Effector CD4-positive, alpha-beta T cell (primary cell): ENCODE results near the gene DENND1B.
"Not testable (repeated sequence)": the region's sequence is repeated elsewhere in the genome, so short reads cannot be mapped to it uniquely, and the experiment has no call there.

Experiments used
- DNase-seq: peaks from one replicate; pipeline ENCODE4 v3.0.0-alpha.2; 2020

The DENND1B gene

GRCh38 chr1:197740992-197741391 is 34.3 kb downstream of the DENND1B start:
- DNase-seq, result no peak

- no peak for DNase-seq
Measured at GRCh38 chr1:197738927-197739326, 36.4 kb downstream of the DENND1B start.

GRCh38 chr1:197737916-197738315 is 37.4 kb downstream of the DENND1B start:
- no peak for DNase-seq

- DNase-seq, result no peak
Measured at GRCh38 chr1:197736685-197737084, 38.6 kb downstream of the DENND1B start.

- DNase-seq, result no peak
Measured at GRCh38 chr1:197735461-197735860, 39.8 kb downstream of the DENND1B start.

- no peak for DNase-seq
Measured at GRCh38 chr1:197733324-197733723, 42.0 kb downstream of the DENND1B start.

- no peak for DNase-seq
Measured at GRCh38 chr1:197732187-197732586, 43.1 kb downstream of the DENND1B start.

- no peak for DNase-seq
Measured at GRCh38 chr1:197731449-197731848, 43.8 kb downstream of the DENND1B start.

- DNase-seq, result no peak
Measured at GRCh38 chr1:197725976-197726375, 49.3 kb downstream of the DENND1B start.

GRCh38 chr1:197725044-197725443 is 50.2 kb downstream of the DENND1B start:
- DNase-seq, result no peak

GRCh38 chr1:197715806-197716205 is 59.5 kb downstream of the DENND1B start:
- no peak for DNase-seq

- no peak for DNase-seq
Measured at GRCh38 chr1:197706601-197707000, 68.7 kb downstream of the DENND1B start.

- DNase-seq, result no peak
Measured at GRCh38 chr1:197705941-197706340, 69.3 kb downstream of the DENND1B start.

GRCh38 chr1:197700688-197701087 is 74.6 kb downstream of the DENND1B start:
- DNase-seq, result not testable (repeated sequence)

- no peak for DNase-seq
Measured at GRCh38 chr1:197696372-197696771, 78.9 kb downstream of the DENND1B start.

- no peak for DNase-seq
Measured at GRCh38 chr1:197695961-197696360, 79.3 kb downstream of the DENND1B start.

- DNase-seq, result no peak
Measured at GRCh38 chr1:197692965-197693364, 82.3 kb downstream of the DENND1B start.

GRCh38 chr1:197691816-197692215 is 83.5 kb downstream of the DENND1B start:
- DNase-seq, result no peak

GRCh38 chr1:197690074-197690473 is 85.2 kb downstream of the DENND1B start:
- DNase-seq, result no peak

- DNase-seq, result no peak
Measured at GRCh38 chr1:197688233-197688632, 87.0 kb downstream of the DENND1B start.

- no peak for DNase-seq
Measured at GRCh38 chr1:197686702-197687355, 88.5 kb downstream of the DENND1B start.

- DNase-seq, result no peak
Measured at GRCh38 chr1:197686231-197686630, 89.0 kb downstream of the DENND1B start.

- no peak for DNase-seq
Measured at GRCh38 chr1:197685785-197686184, 89.5 kb downstream of the DENND1B start.

- DNase-seq, result no peak
Measured at GRCh38 chr1:197683895-197684553, 91.3 kb downstream of the DENND1B start.

- no peak for DNase-seq
Measured at GRCh38 chr1:197683280-197683679, 92.0 kb downstream of the DENND1B start.
